Measurements from ENCODE around the gene COL13A1. TPM values are rescaled to one million over a fixed set of nuclear protein-coding genes. Genes with fewer than 3 reads are reported as not detected.

The COL13A1 gene
- total RNA-seq, 4 donors from 2014 or later: 0.30 to 2.0 (median 0.86) TPM

- Histone ChIP-seq H3K9me3 (no peaks in the 10 kb centered on the region), H3K4me3 (no peak overlapping the region), H3K4me1 (no peaks in the 10 kb centered on the region), H3K27ac (no peak overlapping the region), H3K27me3 (peaks cover 0 to 7% of the 10 kb centered on the region in 2 donors), H3K36me3 (no peaks in the 10 kb centered on the region)
- no peak for TF ChIP-seq CTCF (IDR thresholded peaks at IDR 0.05)
- WGBS, 2 donors: 61% methylated on average over 6 of the region's 6 CpGs
- DNase-seq (ENCODE audit: low spot score in 2 of 2): no peak
These were observed 72.7 kb downstream of the COL13A1 start for GRCh38 chr10:69874449-69874848.

- Histone ChIP-seq H3K4me3 (no peak overlapping the region), H3K27ac (no peak overlapping the region), H3K27me3 (peaks cover 0 to 20% of the 10 kb centered on the region in 2 donors), H3K4me1 (no peaks in the 10 kb centered on the region), H3K36me3 (no peaks in the 10 kb centered on the region), H3K9me3 (no peaks in the 10 kb centered on the region)
- TF ChIP-seq CTCF (IDR thresholded peaks at IDR 0.05) (no peak), POLR2A (IDR thresholded peaks at IDR 0.05) (no peak), EP300 (IDR thresholded peaks at IDR 0.05) (no peak)
- WGBS, 2 donors: 73 to 84% methylated on average over 4 of the region's 4 CpGs
- no peak for DNase-seq (ENCODE audit: low spot score in 2 of 2)
These were observed 74.2 kb downstream of the COL13A1 start for GRCh38 chr10:69875856-69876255.

GRCh38 chr10:69876286-69876685 lies 74.6 kb downstream of the COL13A1 start:
- no peaks in the 10 kb centered on the region for H3K4me1 ChIP-seq
- no peaks in the 10 kb centered on the region for H3K9me3 ChIP-seq
- H3K27ac ChIP-seq: no peak overlapping the region
- H3K27me3 ChIP-seq: peaks cover 0 to 24% of the 10 kb centered on the region in 2 donors
- WGBS, 2 donors: 87 to 90% methylated on average over 8 of the region's 8 CpGs
- TF ChIP-seq CTCF (IDR thresholded peaks at IDR 0.05): no peak
- H3K4me3 ChIP-seq: no peak overlapping the region
- no peaks in the 10 kb centered on the region for H3K36me3 ChIP-seq
- no peak for DNase-seq (ENCODE audit: low spot score in 2 of 2)

GRCh38 chr10:69876931-69877330 lies 75.2 kb downstream of the COL13A1 start:
- no peak for DNase-seq (ENCODE audit: low spot score in 2 of 2)
- 82 to 90% methylated on average over 3 of the region's 3 CpGs for WGBS, 2 donors
- Histone ChIP-seq H3K27ac (no peak overlapping the region), H3K9me3 (no peaks in the 10 kb centered on the region), H3K27me3 (peaks cover 0 to 26% of the 10 kb centered on the region in 2 donors), H3K4me3 (no peak overlapping the region), H3K36me3 (no peaks in the 10 kb centered on the region), H3K4me1 (no peaks in the 10 kb centered on the region)
- no peak for TF ChIP-seq EP300 (IDR thresholded peaks at IDR 0.05)
- no peak for TF ChIP-seq CTCF (IDR thresholded peaks at IDR 0.05)
- TF ChIP-seq POLR2A (IDR thresholded peaks at IDR 0.05): no peak

GRCh38 chr10:69878038-69878437 lies 76.3 kb downstream of the COL13A1 start:
- H3K4me1 ChIP-seq: no peaks in the 10 kb centered on the region
- no peak overlapping the region for H3K4me3 ChIP-seq
- 67 to 75% methylated on average over 10 of the region's 10 CpGs for WGBS, 2 donors
- H3K36me3 ChIP-seq: no peaks in the 10 kb centered on the region
- peaks cover 0 to 26% of the 10 kb centered on the region in 2 donors for H3K27me3 ChIP-seq
- H3K9me3 ChIP-seq: no peaks in the 10 kb centered on the region
- TF ChIP-seq CTCF (IDR thresholded peaks at IDR 0.05) (no peak), POLR2A (IDR thresholded peaks at IDR 0.05) (no peak), EP300 (IDR thresholded peaks at IDR 0.05) (no peak)
- DNase-seq (ENCODE audit: low spot score in 2 of 2): no peak
- H3K27ac ChIP-seq: no peak overlapping the region
